ENCODE data around the gene ZNF511.

The ZNF511 gene

GRCh38 chr10:133355991-133356390 lies 47.3 kb downstream of the ZNF511 start:
- no peak for DNase-seq

DNA sequence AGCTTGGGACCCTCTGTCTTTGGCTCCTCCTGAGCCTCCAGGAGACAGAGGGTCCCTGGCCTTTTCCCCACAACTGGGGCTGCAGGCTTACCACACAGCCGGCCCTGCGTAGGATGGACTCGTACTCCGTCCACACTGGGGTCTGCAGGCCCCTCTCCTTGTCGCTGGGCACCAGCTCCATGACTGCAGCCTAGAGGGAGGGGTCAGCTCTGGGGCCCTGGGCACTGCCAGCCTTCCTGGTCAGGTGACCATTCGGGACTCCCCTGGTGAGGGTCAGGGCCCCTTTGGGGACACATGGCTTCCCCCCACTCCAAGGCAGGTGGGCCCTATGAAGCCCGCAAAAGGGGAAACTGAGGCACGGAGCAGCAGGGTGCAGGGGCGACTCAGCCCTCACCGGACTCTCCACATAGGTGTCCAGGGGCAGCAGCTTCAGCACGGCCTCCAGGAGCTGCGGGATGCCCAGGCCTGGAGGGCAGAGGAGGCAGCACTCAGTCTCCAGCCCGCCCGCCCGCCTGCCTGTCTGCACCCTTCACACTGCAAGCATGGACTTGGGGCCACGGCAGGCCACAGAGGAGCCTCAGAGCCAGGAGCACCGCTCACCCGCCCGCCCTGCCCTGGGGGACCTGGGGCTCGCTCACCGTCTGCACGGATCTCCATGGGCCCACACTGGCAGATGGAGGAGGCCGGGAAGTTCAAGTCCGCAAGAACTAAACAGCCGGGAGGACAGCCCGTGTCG lies 48.0 kb downstream of the ZNF511 start:
- DNase-seq = no peak

DNA sequence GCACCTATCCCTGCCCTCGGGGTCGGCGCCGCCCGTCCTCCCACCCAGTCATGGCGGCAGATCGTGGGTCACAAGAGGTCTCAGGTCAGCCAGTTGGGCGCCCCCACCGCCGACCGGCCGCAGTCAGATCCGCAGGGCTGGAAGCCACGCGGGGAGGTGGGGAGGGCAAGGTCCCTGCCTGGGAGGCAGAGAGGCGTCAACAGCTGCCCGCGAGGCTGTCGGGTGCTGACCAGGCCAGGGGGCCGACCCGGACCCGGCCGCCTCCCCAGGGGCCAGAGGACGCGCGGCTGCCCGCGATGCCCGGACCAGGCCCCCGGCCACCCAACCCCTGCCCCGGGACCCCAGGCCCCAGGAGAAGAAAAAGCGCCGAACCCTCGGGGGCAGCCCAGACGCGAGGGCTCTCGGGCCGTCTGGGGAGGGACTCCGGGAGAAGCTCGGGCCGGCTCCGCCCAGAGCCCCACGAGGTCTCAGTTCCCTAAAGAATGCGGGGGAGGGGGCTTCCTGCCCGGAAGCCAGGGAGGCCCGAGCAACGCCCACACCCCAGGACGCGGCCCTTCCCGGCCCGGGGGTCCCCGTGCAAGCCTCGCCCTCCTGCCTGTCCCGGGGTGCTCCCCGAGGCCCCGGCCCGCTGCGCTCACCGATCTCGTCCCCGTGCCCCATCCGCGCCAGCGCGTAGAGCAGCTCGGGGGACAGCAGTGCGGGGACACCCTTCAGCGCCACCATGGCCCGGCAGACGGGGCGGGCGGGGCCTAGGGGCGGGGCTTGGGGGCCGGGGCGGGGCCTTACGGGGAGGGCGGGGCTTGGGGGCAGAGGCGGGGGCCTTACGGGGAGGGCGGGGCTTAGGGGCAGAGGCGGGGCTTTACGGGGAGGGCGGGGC lies 48.8 kb downstream of the ZNF511 start, which contains the start of gene FUOM:
FUOM (minus strand) TSS at position 735 of the 877 bp plus-strand sequence; CDS start at position 723, 12 bp downstream.
- DNase-seq = no peak

DNA sequence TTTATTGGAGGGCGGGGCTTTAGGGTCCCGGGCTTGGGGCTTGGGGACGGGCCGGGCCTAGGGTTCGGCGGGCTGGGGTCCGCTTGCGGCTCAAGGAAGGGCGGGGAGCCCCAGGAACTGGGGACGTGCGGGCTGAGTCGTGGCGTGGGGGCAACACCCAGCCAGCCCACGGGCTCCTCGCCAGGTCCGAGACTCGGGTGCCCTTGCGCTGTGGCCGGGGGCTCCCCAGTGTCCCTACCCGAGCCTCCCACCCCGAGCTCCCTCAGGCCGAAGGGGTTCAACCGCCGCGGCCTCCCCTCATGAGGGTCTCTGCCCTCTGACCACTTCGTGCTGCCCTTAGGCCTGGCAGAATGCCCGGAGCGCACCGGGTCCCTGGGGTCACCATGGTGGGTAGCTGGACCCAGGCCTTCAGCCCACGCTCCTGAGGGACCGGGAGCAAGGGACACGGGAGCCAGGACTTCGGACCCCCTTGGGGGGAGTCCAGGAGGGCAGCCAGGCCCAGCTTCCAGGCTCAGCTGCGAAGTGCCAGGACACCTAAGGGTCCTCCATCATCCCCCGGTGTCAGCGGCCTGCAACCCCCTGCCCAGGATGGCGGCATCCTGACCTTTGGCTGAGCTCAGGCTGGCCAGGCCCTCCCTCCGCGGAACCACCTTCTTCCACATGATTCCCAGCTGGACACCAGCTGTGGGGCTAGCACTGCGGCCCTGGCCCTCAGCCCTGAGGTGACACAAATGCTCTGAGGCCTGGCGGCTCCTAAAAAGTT lies 49.6 kb downstream of the ZNF511 start:
- DNase-seq = no peak

DNA sequence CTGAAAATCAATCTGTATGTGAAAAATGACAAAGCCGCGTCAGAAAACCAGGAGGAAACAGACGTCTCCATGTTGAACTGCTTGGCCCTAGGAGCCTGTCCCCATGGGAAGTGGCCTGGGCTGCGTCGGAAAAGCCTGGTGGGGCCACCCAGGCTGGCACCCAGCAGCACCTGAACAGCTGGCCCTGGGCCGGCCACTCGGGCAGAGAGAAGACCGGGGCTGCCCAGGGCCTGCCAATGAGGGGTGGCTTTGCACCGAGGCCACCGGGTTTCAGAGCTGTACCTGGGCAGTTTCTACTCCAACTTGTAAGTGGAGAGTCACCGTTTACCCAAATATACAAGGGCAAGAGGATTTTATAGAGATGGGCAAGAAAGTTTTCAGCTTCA lies 50.2 kb downstream of the ZNF511 start:
- no peak for DNase-seq

DNA sequence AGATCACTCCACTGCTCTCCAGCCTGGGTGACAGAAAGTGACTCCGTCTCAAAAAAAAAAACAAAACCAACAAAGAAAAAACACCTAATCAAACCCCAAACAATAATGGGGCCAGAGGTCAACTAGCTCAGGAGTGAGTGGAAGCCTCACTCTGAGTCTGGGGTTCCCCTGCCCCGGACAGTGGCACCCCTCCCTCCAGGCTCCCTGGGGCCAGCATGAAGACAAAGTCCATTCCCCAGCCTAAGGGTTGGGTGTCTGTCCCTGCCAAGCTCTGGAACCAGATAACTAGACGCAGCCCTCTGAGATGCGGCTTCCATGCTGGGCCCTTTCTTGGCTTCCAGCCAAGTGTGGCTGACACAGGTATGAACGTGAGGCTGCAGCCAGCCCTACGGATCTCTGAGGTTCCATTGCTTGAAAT lies 50.8 kb downstream of the ZNF511 start:
- no peak for DNase-seq

DNA sequence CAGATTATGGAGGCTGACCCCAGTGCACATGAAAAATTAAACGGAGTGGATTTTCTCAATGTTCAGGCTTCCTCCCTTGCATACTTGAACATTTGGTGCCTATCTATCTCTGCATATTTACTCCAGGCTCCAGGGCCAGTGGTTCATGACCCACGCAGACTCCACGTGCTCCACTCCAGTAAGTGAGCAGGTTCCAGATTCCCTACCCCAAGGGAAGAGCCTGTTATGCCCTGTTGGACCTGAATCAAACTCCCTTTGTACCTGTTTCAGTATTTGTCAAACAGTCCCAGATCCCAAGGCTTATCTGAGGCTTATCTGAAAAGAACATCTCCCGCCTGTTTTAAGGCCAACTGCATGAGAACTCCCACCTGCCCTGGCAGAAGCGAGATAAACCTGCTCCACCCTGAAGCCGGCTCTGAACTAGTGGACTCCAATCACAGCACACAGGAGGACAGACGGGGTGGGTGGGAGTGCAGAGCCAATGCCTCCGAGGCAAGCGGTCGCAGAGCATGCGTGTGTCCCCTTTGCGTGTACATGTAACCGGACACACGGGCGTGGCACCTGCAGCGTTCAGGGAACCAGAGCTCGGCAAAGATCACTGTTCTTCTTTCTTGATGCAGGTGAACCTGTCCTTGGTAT lies 51.4 kb downstream of the ZNF511 start:
- no peak for DNase-seq

GRCh38 chr10:133361227-133361626 lies 52.5 kb downstream of the ZNF511 start:
- no peak for DNase-seq

- no peak for DNase-seq
Observed at GRCh38 chr10:133361773-133362441, 53.2 kb downstream of the ZNF511 start.
